Fibroblast of skin of right biceps (primary cell): ENCODE results near the gene CRB1.
A peak's percentile ranks its signal among the peaks of the same experiment; 100 is the strongest.
"Not testable (repeated sequence)": the region's sequence is repeated elsewhere in the genome, so short reads cannot be mapped to it uniquely, and the experiment has no call there.

ENCODE experiments used
- DNase-seq: peaks from one replicate; pipeline ENCODE4 v3.0.0-alpha.2; 2013

Gene CRB1

GRCh38 chr1:197402189-197402588 lies 134.1 kb downstream of the CRB1 start:
- DNase-seq = no peak

DNA sequence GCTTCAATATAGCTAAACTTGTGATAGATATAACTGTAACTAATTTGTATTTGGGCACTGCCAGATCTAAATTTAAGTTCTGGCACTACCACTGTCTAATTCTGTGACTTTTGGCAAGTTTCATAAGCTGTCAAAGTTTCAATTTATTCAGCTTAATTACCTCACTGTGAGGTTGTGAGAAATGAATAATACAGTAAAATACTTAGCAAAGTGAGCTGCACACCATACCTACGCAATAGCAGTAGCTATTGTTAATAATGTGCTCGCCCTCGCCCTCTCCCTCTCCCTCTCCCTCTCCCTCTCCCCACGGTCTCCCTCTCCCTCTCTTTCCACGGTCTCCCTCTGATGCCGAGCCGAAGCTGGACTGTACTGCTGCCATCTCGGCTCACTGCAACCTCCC lies 136.7 kb downstream of the CRB1 start:
- not testable (repeated sequence) for DNase-seq

DNA sequence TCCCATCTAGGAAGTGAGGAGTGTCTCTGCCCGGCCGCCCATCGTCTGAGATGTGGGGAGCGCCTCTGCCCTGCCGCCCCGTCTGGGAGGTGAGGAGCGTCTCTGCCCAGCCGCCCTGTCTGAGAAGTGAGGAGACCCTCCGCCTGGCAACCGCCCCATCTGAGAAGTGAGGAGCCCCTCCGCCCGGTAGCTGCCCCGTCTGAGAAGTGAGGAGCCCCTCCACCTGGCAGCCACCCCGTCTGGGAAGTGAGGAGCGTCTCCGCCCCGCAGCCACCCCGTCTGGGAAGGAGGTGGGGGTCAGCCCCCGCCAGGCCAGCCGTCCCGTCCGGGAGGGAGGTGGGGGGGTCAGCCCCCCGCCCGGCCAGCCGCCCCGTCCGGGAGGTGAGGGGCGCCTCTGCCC lies 137.6 kb downstream of the CRB1 start:
- not testable (repeated sequence) for DNase-seq

- no peak for DNase-seq
Measured at GRCh38 chr1:197413564-197413963, 145.5 kb downstream of the CRB1 start.

DNA sequence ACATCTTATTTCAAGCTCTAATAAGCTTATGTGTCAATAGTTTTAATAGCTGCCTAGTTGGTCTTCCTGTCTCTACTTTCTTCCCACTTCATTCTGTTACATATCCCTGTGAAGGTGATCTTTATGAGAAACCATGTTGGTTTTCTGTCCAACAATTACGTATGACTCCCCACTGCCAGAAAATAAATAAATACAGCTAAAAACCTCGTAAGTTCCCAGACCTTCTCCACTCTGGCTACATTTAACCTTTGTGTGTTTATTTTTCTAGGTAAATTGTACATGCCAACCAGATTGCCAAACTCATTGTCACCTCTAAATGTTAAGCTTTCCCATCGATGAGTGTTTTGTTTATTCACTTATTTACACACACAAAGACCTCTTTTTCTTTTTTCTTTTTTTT lies 147.2 kb downstream of the CRB1 start:
- DNase-seq = no peak

GRCh38 chr1:197418693-197419092 lies 150.6 kb downstream of the CRB1 start:
- no peak for DNase-seq

GRCh38 chr1:197422993-197423392 lies 154.9 kb downstream of the CRB1 start:
- DNase-seq = no peak

DNA sequence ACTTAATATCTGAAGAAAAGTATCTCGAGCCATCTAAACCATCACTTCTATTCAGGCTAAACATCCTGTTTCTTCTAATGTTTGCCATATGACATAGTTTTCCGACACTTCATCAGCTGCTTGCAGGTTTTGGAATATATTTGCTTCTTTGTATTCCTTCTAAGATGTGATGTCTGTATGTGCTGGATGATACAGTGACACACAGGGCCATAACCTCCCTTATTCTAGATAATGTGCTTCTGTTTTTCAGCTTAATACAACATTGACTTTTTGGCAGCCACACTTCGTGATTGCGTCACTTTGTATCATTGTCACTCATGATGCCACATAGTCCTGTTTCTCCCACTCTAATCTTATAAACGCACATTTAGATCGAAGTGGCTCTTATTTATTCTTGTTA lies 156.3 kb downstream of the CRB1 start:
- DNase-seq = no peak

DNA sequence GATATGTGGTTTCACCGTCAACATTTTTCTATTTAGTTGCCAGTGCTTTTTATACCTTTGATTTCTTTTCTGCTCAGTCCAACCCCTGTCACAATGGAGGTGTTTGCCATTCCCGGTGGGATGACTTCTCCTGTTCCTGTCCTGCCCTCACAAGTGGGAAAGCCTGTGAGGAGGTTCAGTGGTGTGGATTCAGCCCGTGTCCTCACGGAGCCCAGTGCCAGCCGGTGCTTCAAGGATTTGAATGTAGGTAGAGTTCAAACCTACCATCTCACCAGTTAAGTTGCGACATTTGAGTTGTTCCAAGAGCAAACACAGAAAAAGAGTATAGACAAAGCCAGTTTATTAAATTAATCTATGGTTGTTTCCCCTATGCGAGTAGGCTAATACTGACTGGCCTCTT lies 161.3 kb downstream of the CRB1 start:
- DNase-seq = no peak

GRCh38 chr1:197435224-197435623 lies 167.2 kb downstream of the CRB1 start:
- no peak for DNase-seq

DNA sequence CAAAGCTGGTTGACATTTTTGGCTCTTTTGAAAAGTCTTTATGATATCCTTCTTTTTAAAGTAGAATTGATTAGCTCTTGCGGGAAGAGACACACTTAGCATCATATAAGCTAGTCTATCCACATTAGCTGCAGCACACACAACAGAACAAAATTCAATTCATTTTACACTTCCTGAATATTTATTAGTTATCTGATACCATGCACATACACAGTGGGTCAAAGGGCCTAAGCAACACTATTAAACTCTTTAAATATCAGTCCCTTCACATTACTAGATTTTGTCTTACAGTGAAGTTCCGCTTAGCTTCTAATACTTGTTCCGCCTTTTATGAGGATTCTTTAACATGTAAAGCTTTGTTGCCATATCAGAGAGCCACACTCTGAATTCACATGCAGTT lies 169.5 kb downstream of the CRB1 start:
- no peak for DNase-seq

DNA sequence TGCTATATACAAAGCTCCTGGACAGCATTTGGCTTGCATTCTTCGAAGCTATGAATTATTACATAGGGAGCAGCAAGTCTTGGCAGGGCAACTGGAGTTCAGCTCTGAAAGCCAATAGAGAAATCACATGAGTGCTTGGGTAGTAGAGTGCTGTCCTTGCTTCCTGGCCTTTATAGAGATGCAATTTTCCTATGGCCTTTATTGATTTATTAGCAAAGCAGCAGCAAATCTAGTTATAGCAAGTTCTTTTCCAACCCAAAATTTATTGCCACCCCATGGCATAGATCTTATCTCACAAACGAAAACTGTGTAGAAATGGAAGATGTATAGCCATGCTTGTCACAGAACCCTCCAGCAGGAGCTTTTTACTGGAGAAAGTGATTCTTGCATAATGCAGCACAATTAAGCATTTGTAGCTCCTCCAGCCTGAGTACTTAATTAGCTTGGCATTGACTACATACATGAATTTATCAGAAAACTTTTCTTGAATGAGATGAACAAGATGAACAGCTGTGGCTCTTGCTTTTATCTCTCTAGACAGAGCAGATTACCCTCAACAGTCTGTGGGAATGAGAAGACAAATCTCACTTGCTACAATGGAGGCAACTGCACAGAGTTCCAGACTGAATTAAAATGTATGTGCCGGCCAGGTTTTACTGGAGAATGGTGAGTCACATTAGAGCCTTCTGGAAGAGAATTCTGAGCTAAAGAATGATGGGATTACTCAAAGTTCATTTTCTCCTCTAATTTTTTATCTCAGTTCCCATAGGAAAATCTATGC lies 170.1 kb downstream of the CRB1 start:
- peak; percentile 53 for DNase-seq

GRCh38 chr1:197439708-197440280 lies 171.7 kb downstream of the CRB1 start:
- no peak for DNase-seq

DNA sequence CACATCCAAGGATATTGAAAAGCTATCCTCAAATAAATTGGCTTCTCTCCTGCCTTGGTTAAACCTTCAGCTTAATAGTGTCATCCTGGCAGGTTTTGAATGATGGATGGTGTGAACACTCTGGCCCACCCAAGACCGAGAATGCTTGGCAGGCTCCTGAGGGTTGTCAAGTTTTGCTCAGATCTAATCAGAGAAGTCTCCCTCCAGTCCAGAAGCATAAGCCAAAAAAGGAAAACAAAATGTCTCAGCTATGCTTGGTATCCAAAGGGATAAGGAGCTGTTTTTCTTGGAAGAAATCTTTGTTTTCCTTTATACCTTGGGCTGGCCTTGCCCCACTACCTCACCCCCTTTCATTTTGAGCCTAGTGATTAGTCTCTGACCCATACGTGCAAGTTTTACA lies 172.7 kb downstream of the CRB1 start:
- DNase-seq = peak; percentile 67

DNA sequence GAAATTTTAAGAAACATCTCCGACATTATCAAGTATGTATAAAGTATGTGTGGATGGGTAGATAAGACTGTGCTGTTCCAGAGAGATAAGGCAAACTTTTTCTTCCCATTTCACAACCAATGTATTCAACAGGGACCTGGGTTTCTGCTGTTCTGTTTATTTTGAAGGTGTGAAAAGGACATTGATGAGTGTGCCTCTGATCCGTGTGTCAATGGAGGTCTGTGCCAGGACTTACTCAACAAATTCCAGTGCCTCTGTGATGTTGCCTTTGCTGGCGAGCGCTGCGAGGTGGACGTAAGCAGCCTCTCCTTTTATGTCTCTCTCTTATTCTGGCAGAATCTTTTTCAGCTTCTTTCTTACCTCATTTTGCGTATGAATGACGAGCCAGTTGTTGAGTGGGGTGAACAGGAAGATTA lies 174.0 kb downstream of the CRB1 start:
- DNase-seq = peak; percentile 75

DNA sequence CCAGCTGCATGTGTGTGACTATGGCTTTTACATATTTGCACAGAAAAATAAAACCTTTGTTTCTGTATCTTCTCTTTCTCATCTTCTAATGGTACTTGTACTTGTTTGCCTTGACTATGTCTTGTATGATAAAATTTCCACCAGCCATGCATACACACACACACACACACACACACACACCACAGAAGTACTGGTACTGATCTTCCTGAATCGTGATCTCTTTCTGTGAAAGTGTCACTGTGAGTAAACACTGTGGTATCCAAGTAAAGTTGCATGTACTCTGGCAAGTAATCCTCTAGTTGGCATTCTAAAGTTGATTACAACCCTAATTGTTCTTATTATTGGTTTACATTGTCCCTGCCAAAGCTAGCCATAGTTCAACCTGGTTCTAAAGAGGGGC lies 176.7 kb downstream of the CRB1 start:
- peak; percentile 38 for DNase-seq

GRCh38 chr1:197448121-197448779 lies 180.2 kb downstream of the CRB1 start:
- no peak for DNase-seq

DNA sequence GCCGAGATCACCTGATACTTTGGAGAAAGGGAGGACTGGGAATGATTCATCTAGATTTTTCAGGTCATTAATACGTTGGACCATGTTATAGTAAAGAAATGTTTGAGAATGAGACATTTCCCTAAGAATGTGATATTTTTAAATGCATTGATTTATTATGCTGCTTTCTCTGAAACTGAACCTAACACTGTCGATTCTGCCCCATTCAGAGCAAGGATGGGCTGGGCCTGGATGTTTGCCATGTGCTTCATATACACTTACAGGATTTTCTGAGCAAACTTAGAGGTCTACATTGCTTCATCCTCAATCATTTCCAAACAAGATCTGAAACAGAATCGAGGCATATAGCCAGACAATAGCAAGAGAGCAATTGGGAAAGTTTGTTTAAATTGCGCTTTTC lies 183.3 kb downstream of the CRB1 start:
- DNase-seq = peak; percentile 79

GRCh38 chr1:197453376-197454058 lies 185.5 kb downstream of the CRB1 start:
- DNase-seq = no peak

GRCh38 chr1:197462539-197462938 lies 194.5 kb downstream of the CRB1 start:
- no peak for DNase-seq

DNA sequence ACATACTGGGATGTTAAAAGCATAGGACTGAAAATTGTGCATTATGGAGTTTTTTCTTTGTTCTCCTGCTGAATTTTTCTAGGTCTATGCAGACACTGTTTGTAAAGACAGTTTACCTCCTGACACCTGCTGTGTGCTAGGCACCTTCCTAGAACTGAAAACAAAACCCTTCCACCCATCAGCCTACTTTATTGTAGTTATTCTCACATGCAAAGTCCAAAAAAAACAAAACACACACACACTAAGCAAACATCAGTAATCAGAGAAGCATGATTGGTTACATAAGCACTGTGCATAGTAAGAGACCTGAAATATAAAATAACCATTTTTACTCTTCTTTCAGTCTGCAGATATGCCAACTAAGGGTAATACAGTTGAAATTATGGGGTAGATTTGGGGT lies 195.1 kb downstream of the CRB1 start:
- DNase-seq = no peak

GRCh38 chr1:197464044-197464443 lies 196.0 kb downstream of the CRB1 start:
- DNase-seq = peak; percentile 86

DNA sequence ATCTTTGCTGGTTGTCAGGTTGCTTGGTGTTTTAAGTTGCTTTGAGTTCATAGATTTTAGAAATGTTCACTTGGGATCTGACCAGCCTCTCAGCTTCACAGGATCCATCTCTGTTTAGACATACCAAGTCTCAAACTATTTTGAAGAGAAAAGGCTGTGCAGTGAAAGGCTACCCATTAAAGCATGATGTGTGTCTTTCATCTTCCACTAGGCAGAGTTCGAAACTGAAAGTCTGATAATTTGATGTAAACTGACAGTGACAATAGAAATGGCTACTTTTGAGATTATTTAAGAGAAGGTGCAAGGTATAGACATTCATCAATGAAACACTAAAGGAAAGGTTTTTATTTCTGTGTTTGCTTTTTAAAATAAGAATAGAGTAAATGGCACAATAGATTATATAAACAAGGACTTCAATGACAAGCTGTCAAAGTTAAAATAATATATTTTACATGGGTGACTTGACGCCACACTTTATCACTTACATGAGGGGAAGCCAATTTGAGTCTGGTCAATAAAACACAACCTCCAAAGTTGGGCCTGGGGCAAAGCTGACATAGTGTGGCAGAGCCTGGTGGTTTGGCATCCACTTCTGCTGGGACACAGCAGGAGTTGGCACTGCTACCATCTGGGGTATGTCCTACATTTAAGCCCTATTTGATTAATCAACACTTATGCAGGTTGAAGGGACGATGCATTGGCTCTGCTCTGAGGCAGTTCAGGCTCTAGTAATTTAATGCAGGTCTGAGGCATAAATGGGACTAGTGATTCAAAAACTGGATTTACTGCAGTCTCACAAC lies 197.7 kb downstream of the CRB1 start:
- no peak for DNase-seq
